Measurements from ENCODE around the gene GHR.

- TF ChIP-seq CTCF (IDR thresholded peaks at IDR 0.05) (no peak), ZFX (IDR thresholded peaks at IDR 0.05; ENCODE audit: borderline replicate concordance) (no peak)
Measured at GRCh38 chr5:42591015-42591414, 167.8 kb downstream of the GHR start.
